Karpas-422 (cell line): ENCODE results near the gene CELF2. TPM values are rescaled to one million over a fixed set of nuclear protein-coding genes. Genes with fewer than 3 reads are reported as not detected.

Experiments used
- DNase-seq: peaks from one replicate; pipeline ENCODE4 v3.0.0-alpha.2; 2015
- H2AFZ ChIP-seq: fragments of 200-600 bp; sonication (generic); 2 replicates; pipeline ENCODE4 v1.6.1; 2014; ENCODE audit warnings: antibody characterized with exemption, low read length, mixed read lengths
- H3K27ac ChIP-seq: fragments of 200-600 bp; sonication (generic); 2 replicates; pipeline ENCODE4 v1.5.1; 2014; ENCODE audit warnings: mild to moderate bottlenecking, low read length, moderate library complexity
- H3K27me3 ChIP-seq: fragments of 200-600 bp; sonication (generic); 2 replicates; pipeline ENCODE4 v1.6.1; 2014; ENCODE audit warnings: low read length, mixed read lengths
- H3K36me3 ChIP-seq: fragments of 200-600 bp; sonication (generic); 2 replicates; pipeline ENCODE4 v1.6.1; 2014; ENCODE audit warnings: low read length, mixed read lengths; ENCODE audit not compliant: insufficient read depth
- H3K4me1 ChIP-seq: fragments of 200-600 bp; sonication (generic); 2 replicates; pipeline ENCODE4 v1.6.1; 2014; ENCODE audit warnings: mild to moderate bottlenecking, low read length, mixed read lengths
- H3K4me2 ChIP-seq: fragments of 200-600 bp; sonication (generic); 2 replicates; pipeline ENCODE4 v1.6.1; 2014; ENCODE audit warnings: low read length, low read depth, mild to moderate bottlenecking; ENCODE audit not compliant: poor library complexity, severe bottlenecking
- H3K4me3 ChIP-seq: fragments of 200-600 bp; sonication (generic); 2 replicates; pipeline ENCODE4 v1.5.1; 2014; ENCODE audit warnings: mild to moderate bottlenecking, antibody characterized with exemption, low read length, mixed read lengths
- H3K79me2 ChIP-seq: fragments of 200-600 bp; sonication (generic); 2 replicates; pipeline ENCODE4 v1.6.1; 2014; ENCODE audit warnings: mild to moderate bottlenecking, low read length, mixed read lengths
- H3K9ac ChIP-seq: fragments of 200-600 bp; sonication (generic); 2 replicates; pipeline ENCODE4 v1.6.0; 2014; ENCODE audit warnings: low read length
- H3K9me2 ChIP-seq: fragments of 200-600 bp; sonication (generic), shearing (Covaris generic); replicated peaks from 2 replicates; pipeline ENCODE4 v1.6.0; 2014; ENCODE audit warnings: mild to moderate bottlenecking, low read length, moderate library complexity; ENCODE audit not compliant: insufficient read depth
- H3K9me3 ChIP-seq: fragments of 300-700, 200-600 bp; sonication (generic); 2 replicates; pipeline ENCODE4 v1.6.1; 2014; ENCODE audit warnings: low read length, mixed read lengths
- H4K20me1 ChIP-seq: fragments of 200-600 bp; sonication (generic); 2 replicates; pipeline ENCODE4 v1.6.1; 2014; ENCODE audit warnings: mild to moderate bottlenecking, antibody characterized with exemption, low read length, low read depth; ENCODE audit not compliant: insufficient read depth
- total RNA-seq: library from RNA; depleted of rRNA; stranded (reverse); fragments of >200 nt; shearing (Covaris generic); gene quantifications from 2 replicates; pipeline ENCODE4 v1.2.3, GENCODE V29; 2014; ENCODE audit warnings: low replicate concordance

CELF2 gene
- total RNA-seq, 1 experiment from 2014 or later: 2.3 TPM

DNA sequence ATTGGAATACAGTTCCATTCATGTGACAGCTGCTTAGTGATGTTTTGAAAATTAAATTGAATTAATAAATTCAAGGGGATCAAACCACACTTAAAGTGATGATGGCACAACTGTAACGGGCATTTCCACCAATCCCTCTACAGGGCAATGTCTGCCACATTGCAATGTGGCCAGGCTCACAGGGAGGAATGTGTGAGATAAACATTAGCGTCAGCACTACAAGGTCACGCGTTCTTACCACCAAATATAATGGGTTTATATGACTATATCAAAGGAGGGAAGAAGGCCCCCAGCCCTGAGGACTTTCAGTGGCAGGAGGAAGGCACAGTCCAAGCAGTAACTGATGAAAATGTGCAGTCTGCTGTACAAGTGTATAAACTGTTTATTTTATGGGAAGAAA is 31.1 kb upstream of the CELF2 start:
- Histone ChIP-seq H3K9me2 (no peaks in the 10 kb centered on the region), H2AFZ (no peak overlapping the region), H3K27me3 (no peaks in the 10 kb centered on the region; the same call in 1 of the 2 replicates), H3K4me1 (no peaks in the 10 kb centered on the region), H3K9me3 (no peaks in the 10 kb centered on the region), H3K4me2 (no peak overlapping the region), H3K79me2 (no peaks in the 10 kb centered on the region), H3K9ac (no peak overlapping the region), H4K20me1 (no peaks in the 10 kb centered on the region), H3K27ac (no peak overlapping the region), H3K4me3 (no peak overlapping the region), H3K36me3 (no peaks in the 10 kb centered on the region)
- no peak for DNase-seq

DNA sequence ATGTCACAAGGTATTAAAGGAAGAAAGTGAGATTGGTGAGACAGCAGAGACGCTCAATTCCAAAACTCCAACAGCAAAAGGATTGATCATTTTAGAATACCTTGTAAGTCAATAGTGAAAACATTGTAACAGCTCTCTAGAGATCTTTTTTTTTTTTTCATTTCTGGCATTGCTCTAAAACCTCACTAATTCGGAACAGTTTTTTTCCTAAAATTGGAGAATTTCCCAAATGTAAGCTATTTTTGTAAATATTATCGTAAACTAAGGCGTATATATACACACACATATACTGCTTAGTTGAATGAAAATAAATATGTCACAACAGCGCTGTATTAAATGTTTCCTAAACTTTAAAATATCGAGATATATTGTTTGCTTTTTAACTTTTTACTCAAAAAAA is 30.6 kb upstream of the CELF2 start:
- H2AFZ ChIP-seq: no peak overlapping the region
- no peak for DNase-seq
- no peaks in the 10 kb centered on the region for H3K4me1 ChIP-seq
- H3K9ac ChIP-seq: no peak overlapping the region
- H3K9me2 ChIP-seq: no peaks in the 10 kb centered on the region
- H4K20me1 ChIP-seq: no peaks in the 10 kb centered on the region
- no peaks in the 10 kb centered on the region for H3K9me3 ChIP-seq
- H3K36me3 ChIP-seq: no peaks in the 10 kb centered on the region
- no peak overlapping the region for H3K4me2 ChIP-seq
- H3K27me3 ChIP-seq: no peaks in the 10 kb centered on the region; the same call in 1 of the 2 replicates
- H3K79me2 ChIP-seq: no peaks in the 10 kb centered on the region
- no peak overlapping the region for H3K27ac ChIP-seq
- no peak overlapping the region for H3K4me3 ChIP-seq

DNA sequence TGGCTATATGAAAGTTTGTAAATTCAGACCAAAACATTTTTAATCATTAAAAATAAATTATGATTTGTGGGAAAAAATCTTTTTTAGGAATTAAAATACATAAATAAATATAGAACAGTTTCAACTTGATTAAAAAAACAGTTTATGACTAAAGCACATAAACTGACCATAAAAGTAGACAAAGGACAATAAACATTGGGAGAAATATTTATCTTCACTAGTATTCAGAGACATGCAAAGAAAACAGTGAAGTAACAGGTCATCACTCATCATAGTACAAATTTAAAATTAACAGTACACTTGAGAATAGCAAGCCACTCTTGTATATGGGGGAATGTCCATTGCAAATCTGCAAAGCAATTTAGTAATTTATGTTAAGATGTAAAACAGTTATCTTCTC is 28.0 kb upstream of the CELF2 start:
- H3K79me2 ChIP-seq: no peaks in the 10 kb centered on the region
- no peak overlapping the region for H3K4me3 ChIP-seq
- H3K9me3 ChIP-seq: no peaks in the 10 kb centered on the region
- H3K36me3 ChIP-seq: no peaks in the 10 kb centered on the region
- H3K9ac ChIP-seq: no peak overlapping the region
- H3K9me2 ChIP-seq: no peaks in the 10 kb centered on the region
- H3K4me2 ChIP-seq: no peak overlapping the region
- no peak overlapping the region for H3K27ac ChIP-seq
- no peaks in the 10 kb centered on the region for H3K27me3 ChIP-seq
- no peaks in the 10 kb centered on the region for H4K20me1 ChIP-seq
- no peak for DNase-seq
- H2AFZ ChIP-seq: no peak overlapping the region
- no peaks in the 10 kb centered on the region for H3K4me1 ChIP-seq

DNA sequence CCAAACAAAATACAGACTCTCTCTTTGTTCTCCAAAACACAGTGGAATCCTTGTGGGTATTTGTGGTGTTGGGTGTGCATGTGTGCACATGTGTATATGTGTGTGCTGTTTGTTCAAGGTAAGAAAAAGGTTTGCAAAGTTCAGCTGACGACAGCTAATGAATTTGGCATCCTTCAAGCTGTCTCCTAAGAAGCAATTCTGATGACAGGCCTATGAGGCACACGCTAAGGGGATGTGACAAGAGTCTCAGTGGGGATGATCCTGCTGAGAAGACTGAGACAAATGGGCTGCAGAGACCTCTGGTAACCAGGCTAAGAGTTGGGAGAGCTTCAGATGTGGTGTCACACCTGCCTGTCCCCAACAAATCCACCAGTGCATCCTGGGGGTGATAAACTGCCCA is 26.5 kb upstream of the CELF2 start:
- H3K4me1 ChIP-seq: no peaks in the 10 kb centered on the region
- H3K4me3 ChIP-seq: no peak overlapping the region
- DNase-seq: no peak

DNA sequence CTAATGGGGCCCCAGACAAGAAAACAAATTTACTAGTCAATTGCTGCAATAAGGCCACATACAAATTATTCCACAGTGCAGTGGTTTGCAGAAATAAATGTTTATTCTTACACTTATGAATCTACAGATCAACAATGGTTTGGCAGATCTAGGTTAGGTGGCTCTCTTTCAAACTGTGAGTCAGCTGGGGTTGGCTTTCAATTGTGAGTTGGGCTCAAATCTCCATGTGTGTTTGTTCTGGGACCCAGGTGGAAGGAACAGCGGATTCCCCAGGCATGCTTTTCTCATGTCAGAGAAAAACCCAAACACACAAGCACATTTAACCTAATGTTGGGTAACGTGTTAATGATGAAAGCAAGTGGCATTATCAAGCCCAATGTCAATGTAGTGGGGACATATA is 25.6 kb upstream of the CELF2 start:
- H2AFZ ChIP-seq: no peak overlapping the region
- H3K36me3 ChIP-seq: no peaks in the 10 kb centered on the region
- H3K9me3 ChIP-seq: no peaks in the 10 kb centered on the region
- no peaks in the 10 kb centered on the region for H3K27me3 ChIP-seq
- H3K9ac ChIP-seq: no peak overlapping the region
- no peak overlapping the region for H3K27ac ChIP-seq
- no peak overlapping the region for H3K4me2 ChIP-seq
- no peaks in the 10 kb centered on the region for H3K9me2 ChIP-seq
- H3K4me1 ChIP-seq: no peaks in the 10 kb centered on the region
- no peaks in the 10 kb centered on the region for H3K79me2 ChIP-seq
- DNase-seq: no peak
- no peak overlapping the region for H3K4me3 ChIP-seq
- no peaks in the 10 kb centered on the region for H4K20me1 ChIP-seq

More for the DNA sequence above, 26.5 kb upstream of the CELF2 start:
- Histone ChIP-seq H3K9ac (no peak overlapping the region), H3K9me2 (no peaks in the 10 kb centered on the region), H3K27ac (no peak overlapping the region), H3K36me3 (no peaks in the 10 kb centered on the region), H3K79me2 (no peaks in the 10 kb centered on the region), H2AFZ (no peak overlapping the region), H4K20me1 (no peaks in the 10 kb centered on the region), H3K4me2 (no peak overlapping the region), H3K27me3 (no peaks in the 10 kb centered on the region), H3K9me3 (no peaks in the 10 kb centered on the region)

DNA sequence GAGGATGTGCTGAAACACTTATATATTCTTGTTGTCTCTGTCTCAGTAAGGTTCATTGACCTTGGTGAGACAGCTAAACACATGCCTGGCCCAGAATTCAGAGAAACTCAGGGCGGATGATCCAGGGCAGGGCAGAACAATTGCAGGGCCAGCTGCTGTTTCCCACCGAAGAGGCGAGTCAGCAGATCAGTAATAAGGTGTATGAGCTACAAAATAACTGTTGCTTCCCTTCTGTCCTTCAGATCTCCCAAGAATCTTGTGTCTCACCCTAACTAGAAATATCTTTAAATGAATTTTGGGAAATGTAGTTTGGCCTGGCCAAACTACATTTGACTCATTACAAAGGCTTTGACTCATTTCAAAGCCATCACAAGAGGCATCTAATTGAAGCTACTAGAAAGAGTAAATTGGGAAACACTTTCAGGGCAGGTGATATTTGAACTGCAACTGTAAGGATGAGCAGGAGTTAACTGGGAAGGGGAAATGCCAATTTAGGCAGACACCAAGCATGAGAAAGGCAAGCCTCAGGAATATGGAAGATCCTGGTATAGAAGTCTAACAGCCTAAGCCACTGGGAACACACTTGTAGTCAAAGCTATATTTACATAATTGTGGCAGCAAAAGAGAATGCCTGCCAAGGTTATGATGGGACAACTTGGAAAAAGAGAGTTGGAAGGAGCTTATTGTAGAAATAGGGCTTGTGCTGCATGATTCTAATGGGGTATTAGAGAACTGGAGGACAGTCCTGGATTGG is 24.5 kb upstream of the CELF2 start:
- H2AFZ ChIP-seq: no peak overlapping the region
- no peaks in the 10 kb centered on the region for H3K79me2 ChIP-seq
- DNase-seq: no peak
- no peaks in the 10 kb centered on the region for H4K20me1 ChIP-seq
- H3K9me3 ChIP-seq: no peaks in the 10 kb centered on the region
- H3K27me3 ChIP-seq: no peaks in the 10 kb centered on the region
- no peak overlapping the region for H3K4me3 ChIP-seq
- no peaks in the 10 kb centered on the region for H3K4me1 ChIP-seq
- no peak overlapping the region for H3K27ac ChIP-seq
- no peak overlapping the region for H3K4me2 ChIP-seq
- H3K36me3 ChIP-seq: no peaks in the 10 kb centered on the region
- H3K9me2 ChIP-seq: no peaks in the 10 kb centered on the region
- H3K9ac ChIP-seq: no peak overlapping the region

DNA sequence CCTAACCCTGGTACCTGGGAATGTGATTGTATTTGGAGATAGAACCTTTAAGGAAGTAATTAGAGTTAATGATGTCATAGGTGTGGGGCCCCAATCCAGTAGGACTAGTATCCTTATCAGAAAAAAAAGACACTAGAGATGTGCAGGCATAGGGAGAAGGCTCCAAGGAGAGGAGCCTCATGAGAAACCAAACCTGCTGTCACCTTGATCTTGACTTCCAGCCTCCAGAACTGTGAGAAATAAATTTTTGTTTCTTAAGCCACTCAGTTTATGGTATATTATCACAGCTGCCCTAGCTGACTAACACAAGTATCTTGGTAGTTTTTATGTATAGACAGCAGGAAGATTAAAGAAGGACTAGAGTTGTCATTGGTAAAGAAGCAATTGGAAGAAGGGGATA is 23.9 kb upstream of the CELF2 start:
- no peak overlapping the region for H3K4me3 ChIP-seq
- no peaks in the 10 kb centered on the region for H3K9me2 ChIP-seq
- no peak overlapping the region for H3K4me2 ChIP-seq
- H3K9me3 ChIP-seq: no peaks in the 10 kb centered on the region
- H3K9ac ChIP-seq: no peak overlapping the region
- no peak overlapping the region for H2AFZ ChIP-seq
- H3K79me2 ChIP-seq: no peaks in the 10 kb centered on the region
- H4K20me1 ChIP-seq: no peaks in the 10 kb centered on the region
- H3K27me3 ChIP-seq: no peaks in the 10 kb centered on the region
- no peak overlapping the region for H3K27ac ChIP-seq
- H3K4me1 ChIP-seq: no peaks in the 10 kb centered on the region
- no peaks in the 10 kb centered on the region for H3K36me3 ChIP-seq
- DNase-seq: no peak

DNA sequence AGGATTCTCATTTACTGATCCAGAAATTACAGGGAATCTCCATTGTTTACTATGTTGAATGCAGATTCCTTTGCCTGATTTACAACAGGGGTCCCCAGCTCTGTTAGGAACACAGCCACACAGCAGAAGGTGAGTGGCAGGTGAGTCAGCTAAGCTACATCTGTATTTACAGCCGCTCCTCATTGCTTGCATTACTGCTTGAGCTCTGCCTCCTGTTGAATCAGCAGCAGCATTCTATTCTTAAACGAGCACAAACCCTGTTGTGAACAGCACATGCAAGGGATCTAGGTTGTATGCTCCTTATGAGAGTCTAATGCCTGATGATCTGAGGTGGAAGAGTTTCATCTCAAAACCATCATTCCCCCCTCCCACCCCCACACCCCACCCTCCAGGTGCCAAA is 23.3 kb upstream of the CELF2 start:
- no peaks in the 10 kb centered on the region for H3K79me2 ChIP-seq
- H3K4me2 ChIP-seq: no peak overlapping the region
- H4K20me1 ChIP-seq: no peaks in the 10 kb centered on the region
- H3K27ac ChIP-seq: no peak overlapping the region
- H3K9me2 ChIP-seq: no peaks in the 10 kb centered on the region
- H3K4me1 ChIP-seq: no peaks in the 10 kb centered on the region
- H3K27me3 ChIP-seq: no peaks in the 10 kb centered on the region
- no peak overlapping the region for H3K4me3 ChIP-seq
- no peaks in the 10 kb centered on the region for H3K36me3 ChIP-seq
- DNase-seq: no peak
- H3K9me3 ChIP-seq: no peaks in the 10 kb centered on the region
- H2AFZ ChIP-seq: no peak overlapping the region
- H3K9ac ChIP-seq: no peak overlapping the region
